ENCODE measurements around the gene GDPGP1. TPM values are rescaled to one million over a fixed set of nuclear protein-coding genes. Genes with fewer than 3 reads are reported as not detected.

The GDPGP1 gene
- total and polyA plus RNA-seq, 10 of the 15 experiments (the other 5 are each of a cell fraction or from before 2014, with no cell fraction given): 0.68 to 8.9 (median 3.0) TPM

DNA sequence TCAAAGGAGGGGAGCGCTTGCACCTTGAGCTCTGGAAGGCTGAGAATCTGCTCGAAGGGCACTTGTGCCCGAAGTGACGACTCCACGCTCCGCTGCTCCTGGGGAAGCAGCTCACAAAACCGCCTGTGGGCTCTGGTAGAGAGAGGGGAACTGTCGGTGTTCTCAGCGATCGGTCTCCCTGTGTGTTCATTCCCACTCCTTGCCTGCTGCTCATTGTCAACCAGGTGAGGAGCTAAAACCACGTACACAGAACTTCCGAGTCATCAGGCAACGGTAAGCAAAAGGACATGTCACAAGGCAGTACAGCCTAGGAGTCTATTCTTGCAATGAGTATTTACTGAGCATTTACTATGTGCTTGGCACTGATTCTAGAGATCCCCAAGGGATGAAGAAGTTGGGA is 1.8 kb upstream of the GDPGP1 start:
- no peak for DNase-seq (ENCODE audit: low read depth, low spot score)
- whole genome bisulfite sequencing (ENCODE audit: insufficient coverage, insufficient replicate concordance, low lambda C conversion rate, missing lambda C conversion rate): under 1% methylated on average over 13 of the region's 13 CpGs
- in situ Hi-C loops (cut with MboI): no loop called here
- RAD21 ChIA-PET (ENCODE audit: unreplicated experiment): interaction anchor here (0.6 to 3.6 kb wide), 23 partner anchors 9 to 334 kb away, joined by 3 to 47 read pairs (median 4); partner anchors contain the start of genes NGRN, SEMA4B and TTLL13
- SMC1A ChIA-PET (ENCODE audit: uncharacterized antibody, unreplicated experiment): interaction anchor here (0.8 to 4.5 kb wide), 29 partner anchors 10 to 703 kb away, joined by 3 to 70 read pairs (median 5); partner anchors contain the start of genes NGRN, TTLL13 and UNC45A
- Histone ChIP-seq H3K4me2 (ENCODE audit: control insufficient read depth, insufficient read depth) (peak overlapping the region; percentile 88), H3K9ac (ENCODE audit: control insufficient read depth, insufficient read depth, low read length) (peak overlapping the region; percentile 85), H2AFZ (ENCODE audit: control insufficient read depth, low read depth, low read length) (peak overlapping the region; percentile 1; the same call in 1 of the 2 replicates), H3K4me1 (ENCODE audit: control insufficient read depth, insufficient read depth, low read length) (peaks cover 28% of the 10 kb centered on the region), H3K4me3 (peak overlapping the region; percentile 79), H3K36me3 (ENCODE audit: control insufficient read depth in 2 of 2, insufficient read depth in 2 of 2, low read length in 1 of 2) (peaks cover 14 to 16% of the 10 kb centered on the region in 2 experiments; a peak in 3 of 4 replicates), H3K9me3 (replicated peaks; ENCODE audit: control insufficient read depth, insufficient read depth, low read length) (no peaks in the 10 kb centered on the region), H4K20me1 (ENCODE audit: control insufficient read depth, insufficient read depth) (no peaks in the 10 kb centered on the region), H3K27me3 (replicated peaks in 1 of 2; ENCODE audit: control insufficient read depth in 2 of 2, insufficient read depth in 2 of 2, low read length in 1 of 2) (no peaks in the 10 kb centered on the region), H3K79me2 (ENCODE audit: control insufficient read depth, insufficient read depth, low read length) (peaks cover 19% of the 10 kb centered on the region), H3K27ac (ENCODE audit: control insufficient read depth, insufficient read depth) (peak overlapping the region; percentile 66)
- POLR2A ChIA-PET: interaction anchor here (0.5 to 4.9 kb wide), 17 partner anchors 10 to 130 kb away, joined by 3 to 31 read pairs (median 4); partner anchors contain the start of genes IDH2 and SEMA4B
- intact Hi-C loops (cut with micrococcal nuclease; ENCODE audit: unreplicated experiment): loop anchor here (2.0 to 5.0 kb wide), 6 partner anchors 27 to 430 kb away; partner anchors contain the start of gene AP3S2
- FAIRE-seq: no peak
- no TSS peak for BruUV-seq (replicated peaks)
- TF ChIP-seq BHLHE40 (IDR thresholded peaks at IDR 0.05; ENCODE audit: borderline replicate concordance in 1 of 2, low read depth in 2 of 2, low read length in 1 of 2) (peak in 1 of 2 experiments; percentile 22; a peak in 1 of 4 replicates), SIX5 (IDR thresholded peaks at IDR 0.05; ENCODE audit: low read depth, low read length, severe bottlenecking) (no peak), CBX3 (IDR thresholded peaks at IDR 0.05; ENCODE audit: borderline replicate concordance, low read depth) (no peak), EGR1 (IDR thresholded peaks at IDR 0.05; ENCODE audit: borderline replicate concordance in 1 of 2, low read depth in 2 of 2, low read length in 2 of 2) (no peak), IKZF1 (conservative IDR thresholded peaks at IDR 0.05) (peak; percentile 38), DPF2 (IDR thresholded peaks at IDR 0.05) (peak; percentile 26; the same call in 1 of the 2 replicates), SMAD5 (IDR thresholded peaks at IDR 0.05; ENCODE audit: low read depth) (no peak), SMARCA5 (IDR thresholded peaks at IDR 0.05) (0 out of 2 replicates have a peak, but pooled peaks have one; percentile 67), PAX5 (IDR thresholded peaks at IDR 0.05; ENCODE audit: borderline replicate concordance, low read depth, low read length) (peak; percentile 98)
- TF ChIP-seq, protein P1, sequence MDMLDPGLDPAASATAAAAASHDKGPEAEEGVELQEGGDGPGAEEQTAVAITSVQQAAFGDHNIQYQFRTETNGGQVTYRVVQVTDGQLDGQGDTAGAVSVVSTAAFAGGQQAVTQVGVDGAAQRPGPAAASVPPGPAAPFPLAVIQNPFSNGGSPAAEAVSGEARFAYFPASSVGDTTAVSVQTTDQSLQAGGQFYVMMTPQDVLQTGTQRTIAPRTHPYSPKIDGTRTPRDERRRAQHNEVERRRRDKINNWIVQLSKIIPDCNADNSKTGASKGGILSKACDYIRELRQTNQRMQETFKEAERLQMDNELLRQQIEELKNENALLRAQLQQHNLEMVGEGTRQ (IDR thresholded peaks at IDR 0.05; ENCODE audit: borderline replicate concordance, low read depth, low read length): no peak
- peak; percentile 10 for ATAC-seq
- CTCF ChIA-PET: interaction anchor here (0.8 to 4.8 kb wide), 26 partner anchors 10 to 699 kb away, joined by 3 to 38 read pairs (median 6); partner anchors contain the start of genes NGRN and SEMA4B
